AG04450 (cell line): ENCODE data around the gene TFAP2A. TPM values are rescaled to one million over a fixed set of nuclear protein-coding genes. Genes with fewer than 3 reads are reported as not detected.

ENCODE experiments used
- CTCF ChIA-PET: fragments of 300-600, 350-600 bp; formaldehyde crosslinking; extraction: SDS; loops from one replicate; lab custom pipeline; 2022; ENCODE audit warnings: antibody characterized with exemption, inconsistent platforms; lab: Charles Lee
- POLR2A ChIA-PET: fragments of 350-600 bp; formaldehyde crosslinking; extraction: SDS; loops from one replicate; lab custom pipeline; 2021; ENCODE audit warnings: antibody characterized with exemption, inconsistent platforms; lab: Yijun Ruan, JAX
- DNase-seq: peaks from one replicate; pipeline ENCODE4 v3.0.0-alpha.2; 2011; ENCODE audit warnings: low read depth, low spot score
- H3K27ac ChIP-seq: one replicate; pipeline ENCODE4 v1.5.1; 2012; ENCODE audit warnings: low read depth, low read length, control low read depth
- H3K27me3 ChIP-seq: one replicate; pipeline ENCODE4 v1.6.0; 2012; ENCODE audit warnings: low read length; ENCODE audit not compliant: control insufficient read depth, insufficient read depth
- H3K4me3 ChIP-seq: 2 replicates; pipeline ENCODE4 v1.5.1; 2011; ENCODE audit warnings: mild to moderate bottlenecking, low read depth, low read length, control low read depth
- H3K9me3 ChIP-seq: 2 replicates; pipeline ENCODE4 v1.5.1; 2012; ENCODE audit warnings: low read length; ENCODE audit not compliant: control insufficient read depth, insufficient read depth
- CTCF ChIP-seq: IDR thresholded peaks from 2 replicates; pipeline ENCODE4 v1.5.1; 2011; ENCODE audit warnings: low read depth, low read length, control low read depth, inconsistent platforms
- polyA plus RNA-seq: library from polyadenylated mRNA; depleted of rRNA; stranded (reverse); fragments of >200 nt; gene quantifications from 2 replicates; pipeline ENCODE4 v1.2.3, GENCODE V29; 2011

Gene TFAP2A
- polyA plus RNA-seq, 1 experiment = 2.3 TPM

- no peak overlapping the region for H3K4me3 ChIP-seq
- no peak for DNase-seq
- TF ChIP-seq CTCF = peak; percentile 21; the same call in 1 of the 2 replicates
- H3K27ac ChIP-seq = no peak overlapping the region
- H3K9me3 ChIP-seq = no peaks in the 10 kb centered on the region; the same call in 1 of the 2 replicates
- ChIA-PET CTCF (interaction anchor here (1.4 kb wide), 1 partner anchor 9 kb away, joined by 6 read pairs; the partner anchor contains the start of gene TFAP2A), POLR2A (no interaction called here)
- peaks cover 67% of the 10 kb centered on the region for H3K27me3 ChIP-seq
Measured at GRCh38 chr6:10424040-10424439, 9.2 kb upstream of the TFAP2A start.

GRCh38 chr6:10422737-10423034 is 7.8 kb upstream of the TFAP2A start:
- Histone ChIP-seq H3K4me3 (no peak overlapping the region), H3K27me3 (peaks cover 81% of the 10 kb centered on the region), H3K27ac (no peak overlapping the region), H3K9me3 (peaks cover 9% of the 10 kb centered on the region)
- ChIA-PET CTCF (interaction anchor here (1.1 kb wide), 1 partner anchor 12 kb away, joined by 5 read pairs; no protein-coding TSS in a partner anchor), POLR2A (no interaction called here)
- TF ChIP-seq CTCF = no peak
- no peak for DNase-seq

- H3K27me3 ChIP-seq = peaks cover 86% of the 10 kb centered on the region
- no peak overlapping the region for H3K4me3 ChIP-seq
- DNase-seq = no peak
Measured at GRCh38 chr6:10421921-10422736, 7.3 kb upstream of the TFAP2A start.

GRCh38 chr6:10421158-10421920 is 6.5 kb upstream of the TFAP2A start:
- ChIA-PET CTCF (no interaction called here), POLR2A (interaction anchor here (0.7 kb wide), 1 partner anchor 119 kb away, joined by 3 read pairs; no protein-coding TSS in a partner anchor)
- TF ChIP-seq CTCF = no peak
- no peak overlapping the region for H3K27ac ChIP-seq
- H3K4me3 ChIP-seq = no peak overlapping the region
- peaks cover 19% of the 10 kb centered on the region for H3K9me3 ChIP-seq
- DNase-seq = no peak
- H3K27me3 ChIP-seq = peaks cover 94% of the 10 kb centered on the region

More at GRCh38 chr6:10421921-10422736, 7.3 kb upstream of the TFAP2A start:
- Histone ChIP-seq H3K9me3 (peaks cover 14% of the 10 kb centered on the region), H3K27ac (no peak overlapping the region)
- CTCF ChIA-PET = interaction anchor here (1.1 kb wide), 1 partner anchor 13 kb away, joined by 5 read pairs; no protein-coding TSS in a partner anchor
- no peak for TF ChIP-seq CTCF
- POLR2A ChIA-PET = interaction anchor here (0.7 kb wide), 1 partner anchor 119 kb away, joined by 3 read pairs; no protein-coding TSS in a partner anchor
